Natural killer cell treated with Interleukin-12 subunit alpha and Interleukin-12 subunit beta and Interleukin-15 and Interleukin-18, amount 100 ng/mL, for 72 hours (primary cell): Measurements from ENCODE around the gene SLC6A6. TPM values are rescaled to one million over a fixed set of nuclear protein-coding genes. Genes with fewer than 3 reads are reported as not detected.
A peak's percentile ranks its signal among the peaks of the same experiment; 100 is the strongest.

Experiments
- ATAC-seq, 2 donors: fragments of 150-1000 bp; cut with Tn5 transposase in 1 of 2; sonication (Bioruptor Pico), chemical (Tn5 transposase) in 1 of 2; 2 replicates each; pipeline ENCODE4 v1.10.0; 2021
- DNase-seq: peaks from one replicate; pipeline ENCODE4 v3.0.0; 2022; ENCODE audit warnings: low spot score
- H3K27ac Mint-ChIP-seq, 2 donors: 1 replicate in 1 of 2; 2 replicates in 1 of 2; pipeline ENCODE4 v1.8.0; 2022; ENCODE audit warnings: mixed read lengths in 2 of 2, mild to moderate bottlenecking in 1 of 2, moderate library complexity in 1 of 2
- H3K27me3 Mint-ChIP-seq, 2 donors: 1 replicate in 1 of 2; 2 replicates in 1 of 2; pipeline ENCODE4 v1.8.0; 2022; ENCODE audit warnings: mixed read lengths in 2 of 2
- H3K36me3 Mint-ChIP-seq: one replicate; pipeline ENCODE4 v1.8.0; 2022; ENCODE audit warnings: mixed read lengths
- H3K4me1 Mint-ChIP-seq, 2 donors: 1 replicate in 1 of 2; 2 replicates in 1 of 2; pipeline ENCODE4 v1.8.0; 2022; ENCODE audit warnings: low read depth in 2 of 2, mixed read lengths in 2 of 2, mild to moderate bottlenecking in 1 of 2
- H3K4me3 Mint-ChIP-seq: one replicate; pipeline ENCODE4 v1.8.0; 2022; ENCODE audit warnings: mixed read lengths
- H3K9me3 Mint-ChIP-seq: 2 replicates; pipeline ENCODE4 v1.8.0; 2022; ENCODE audit warnings: mixed read lengths
- total RNA-seq, 2 donors: library from RNA; stranded (reverse); gene quantifications; one replicate each; pipeline ENCODE4 v1.2.3, GENCODE V29; 2022

SLC6A6 gene
- total RNA-seq, 2 donors from 2014 or later = 20.4 to 56.7 TPM

- DNase-seq (peak; percentile 10), ATAC-seq (no peak)
- Mint-ChIP-seq H3K27me3 (no peaks in the 10 kb centered on the region), H3K4me3 (no peak overlapping the region), H3K4me1 (no peaks in the 10 kb centered on the region), H3K9me3 (no peaks in the 10 kb centered on the region), H3K36me3 (peaks cover 7% of the 10 kb centered on the region), H3K27ac (no peak overlapping the region)
These were observed 75.0 kb downstream of the SLC6A6 start for GRCh38 chr3:14477311-14477935.

DNA sequence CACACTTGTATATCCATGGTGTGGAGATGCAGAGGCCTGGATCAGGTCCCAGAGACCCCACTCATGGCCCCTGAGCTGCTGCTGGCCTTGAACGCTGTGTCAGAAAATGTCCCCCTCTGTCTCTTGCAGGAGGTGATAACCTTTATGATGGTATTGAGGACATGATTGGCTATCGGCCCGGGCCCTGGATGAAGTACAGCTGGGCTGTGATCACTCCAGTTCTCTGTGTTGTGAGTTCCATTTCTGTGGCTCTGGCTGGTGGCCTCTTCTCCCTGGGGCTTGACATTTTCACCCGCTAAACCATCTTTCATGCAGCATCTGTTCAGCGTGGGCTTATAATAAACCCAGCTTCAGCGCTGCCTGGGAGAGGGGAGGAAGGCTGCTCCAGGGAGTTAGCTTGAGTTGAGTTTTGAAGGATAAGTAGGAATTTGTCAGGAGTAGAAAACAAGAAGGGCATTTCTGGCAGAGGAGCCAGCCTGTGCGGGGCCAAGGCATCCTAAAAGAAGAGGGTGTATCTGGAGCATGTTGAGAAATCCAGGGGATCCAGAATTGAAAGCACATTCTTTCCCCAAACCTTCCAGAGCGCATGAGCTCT is 76.6 kb downstream of the SLC6A6 start:
- Mint-ChIP-seq H3K36me3 (peaks cover 7% of the 10 kb centered on the region), H3K27me3 (no peaks in the 10 kb centered on the region), H3K4me3 (no peak overlapping the region), H3K9me3 (no peaks in the 10 kb centered on the region), H3K4me1 (peaks cover 0 to 3% of the 10 kb centered on the region in 2 donors), H3K27ac (no peak overlapping the region)
- no peak for ATAC-seq
- peak; percentile 34 for DNase-seq

- H3K36me3 Mint-ChIP-seq = peaks cover 7% of the 10 kb centered on the region
- H3K4me3 Mint-ChIP-seq = no peak overlapping the region
- ATAC-seq (no peak), DNase-seq (no peak)
- no peak overlapping the region for H3K27ac Mint-ChIP-seq
- no peaks in the 10 kb centered on the region for H3K9me3 Mint-ChIP-seq
- no peaks in the 10 kb centered on the region for H3K27me3 Mint-ChIP-seq
- peaks cover 0 to 3% of the 10 kb centered on the region in 2 donors for H3K4me1 Mint-ChIP-seq
These were observed 77.2 kb downstream of the SLC6A6 start for GRCh38 chr3:14479591-14479990.

GRCh38 chr3:14480207-14481017 is 78.0 kb downstream of the SLC6A6 start:
- DNase-seq (peak; percentile 18), ATAC-seq (no peak)
- no peak overlapping the region for H3K4me3 Mint-ChIP-seq
- H3K27me3 Mint-ChIP-seq = no peaks in the 10 kb centered on the region
- no peaks in the 10 kb centered on the region for H3K9me3 Mint-ChIP-seq
- peaks cover 0 to 3% of the 10 kb centered on the region in 2 donors for H3K4me1 Mint-ChIP-seq
- peaks cover 7% of the 10 kb centered on the region for H3K36me3 Mint-ChIP-seq
- no peak overlapping the region for H3K27ac Mint-ChIP-seq

- no peak overlapping the region for H3K27ac Mint-ChIP-seq
- H3K36me3 Mint-ChIP-seq = peaks cover 7% of the 10 kb centered on the region
- peak; percentile 28 for DNase-seq
These were observed 78.7 kb downstream of the SLC6A6 start for GRCh38 chr3:14481018-14481645.

GRCh38 chr3:14481646-14482036 is 79.2 kb downstream of the SLC6A6 start:
- H3K27ac Mint-ChIP-seq = no peak overlapping the region
- ATAC-seq = no peak
- H3K4me1 Mint-ChIP-seq = peaks cover 0 to 3% of the 10 kb centered on the region in 2 donors
- no peaks in the 10 kb centered on the region for H3K27me3 Mint-ChIP-seq
- no peaks in the 10 kb centered on the region for H3K9me3 Mint-ChIP-seq
- H3K4me3 Mint-ChIP-seq = no peak overlapping the region
- peaks cover 7% of the 10 kb centered on the region for H3K36me3 Mint-ChIP-seq
- peak; percentile 29 for DNase-seq

More at GRCh38 chr3:14481018-14481645, 78.7 kb downstream of the SLC6A6 start:
- Mint-ChIP-seq H3K27me3 (no peaks in the 10 kb centered on the region), H3K9me3 (no peaks in the 10 kb centered on the region), H3K4me3 (no peak overlapping the region), H3K4me1 (peaks cover 0 to 3% of the 10 kb centered on the region in 2 donors)
- ATAC-seq = no peak

- no peaks in the 10 kb centered on the region for H3K27me3 Mint-ChIP-seq
- no peak overlapping the region for H3K4me3 Mint-ChIP-seq
- no peaks in the 10 kb centered on the region for H3K9me3 Mint-ChIP-seq
- H3K27ac Mint-ChIP-seq = no peak overlapping the region
- DNase-seq (peak; percentile 25), ATAC-seq (no peak)
- peaks cover 7% of the 10 kb centered on the region for H3K36me3 Mint-ChIP-seq
- peaks cover 0 to 3% of the 10 kb centered on the region in 2 donors for H3K4me1 Mint-ChIP-seq
These were observed 79.9 kb downstream of the SLC6A6 start for GRCh38 chr3:14482271-14482721.

DNA sequence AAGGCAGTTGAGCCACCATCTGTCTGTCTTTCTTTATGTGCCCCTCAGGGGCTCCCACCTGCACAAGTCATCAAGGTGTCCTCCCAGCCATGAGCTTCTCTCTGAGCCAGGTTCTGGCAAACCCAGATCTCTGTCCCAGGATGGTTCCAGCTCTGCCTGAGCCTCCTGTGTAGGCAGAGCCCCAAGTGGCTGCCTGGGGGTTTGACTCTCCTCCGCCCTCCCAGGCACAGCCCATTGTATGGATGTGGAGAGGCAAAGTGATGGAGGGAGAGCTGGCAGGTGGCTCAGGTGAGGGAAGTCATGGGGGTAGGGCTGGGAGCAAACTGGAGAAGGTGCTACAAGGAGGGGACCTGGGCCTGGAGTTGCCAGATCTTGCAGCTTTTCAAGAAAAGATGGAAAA is 80.9 kb downstream of the SLC6A6 start:
- H3K27ac Mint-ChIP-seq = no peak overlapping the region
- peak; percentile 16 for DNase-seq
- H3K36me3 Mint-ChIP-seq = peaks cover 4% of the 10 kb centered on the region
- ATAC-seq = no peak
- H3K4me3 Mint-ChIP-seq = no peak overlapping the region
- no peaks in the 10 kb centered on the region for H3K9me3 Mint-ChIP-seq
- peaks cover 0 to 3% of the 10 kb centered on the region in 2 donors for H3K4me1 Mint-ChIP-seq
- no peaks in the 10 kb centered on the region for H3K27me3 Mint-ChIP-seq

DNA sequence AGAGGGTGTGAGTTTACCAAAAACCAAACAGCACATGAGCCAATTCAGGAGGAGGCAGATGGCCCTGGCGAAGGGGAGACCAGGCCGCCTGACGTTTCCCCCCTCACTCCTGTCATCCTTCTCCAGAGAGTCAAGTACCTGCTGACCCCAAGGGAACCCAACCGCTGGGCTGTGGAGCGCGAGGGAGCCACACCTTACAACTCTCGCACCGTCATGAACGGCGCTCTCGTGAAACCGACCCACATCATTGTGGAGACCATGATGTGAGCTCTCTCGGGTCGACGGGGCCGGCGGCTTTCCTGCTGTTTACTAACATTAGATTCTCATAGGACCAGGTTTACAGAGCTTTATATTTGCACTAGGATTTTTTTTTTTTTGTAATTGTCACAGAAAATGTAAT is 82.3 kb downstream of the SLC6A6 start:
- no peaks in the 10 kb centered on the region for H3K36me3 Mint-ChIP-seq
- ATAC-seq (no peak), DNase-seq (peak; percentile 54)
- no peak overlapping the region for H3K4me3 Mint-ChIP-seq
- peaks cover 0 to 3% of the 10 kb centered on the region in 2 donors for H3K4me1 Mint-ChIP-seq
- H3K27me3 Mint-ChIP-seq = no peaks in the 10 kb centered on the region
- H3K9me3 Mint-ChIP-seq = no peaks in the 10 kb centered on the region
- H3K27ac Mint-ChIP-seq = no peak overlapping the region

- Mint-ChIP-seq H3K4me1 (peaks cover 0 to 3% of the 10 kb centered on the region in 2 donors), H3K9me3 (no peaks in the 10 kb centered on the region), H3K36me3 (no peaks in the 10 kb centered on the region), H3K27ac (no peak overlapping the region), H3K4me3 (no peak overlapping the region), H3K27me3 (no peaks in the 10 kb centered on the region)
- ATAC-seq = no peak
- DNase-seq = peak; percentile 35
These were observed 83.6 kb downstream of the SLC6A6 start for GRCh38 chr3:14485981-14486380.

DNA sequence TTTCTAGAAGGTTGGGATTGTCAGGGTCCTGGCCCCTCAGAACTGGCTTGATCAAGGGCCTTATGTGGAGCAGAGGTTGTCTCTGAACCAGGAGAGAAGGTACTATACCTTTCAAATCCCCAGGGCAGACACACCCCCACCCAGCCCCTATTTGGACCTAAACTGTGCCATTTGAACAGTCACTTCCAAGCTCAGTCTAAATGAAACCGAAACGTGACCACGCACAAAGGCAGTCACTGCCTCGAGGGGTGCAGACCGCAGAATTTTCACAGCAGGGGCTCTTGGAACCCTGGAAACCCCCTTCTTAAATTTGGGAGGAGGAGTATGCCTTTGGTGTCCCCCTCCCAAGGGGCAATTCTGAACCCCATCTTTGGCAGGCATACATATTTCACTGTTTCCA is 84.1 kb downstream of the SLC6A6 start:
- Mint-ChIP-seq H3K9me3 (no peaks in the 10 kb centered on the region), H3K27me3 (no peaks in the 10 kb centered on the region), H3K4me1 (peaks cover 0 to 3% of the 10 kb centered on the region in 2 donors), H3K27ac (no peak overlapping the region), H3K4me3 (no peak overlapping the region), H3K36me3 (no peaks in the 10 kb centered on the region)
- peak; percentile 37 for DNase-seq
- ATAC-seq = no peak

DNA sequence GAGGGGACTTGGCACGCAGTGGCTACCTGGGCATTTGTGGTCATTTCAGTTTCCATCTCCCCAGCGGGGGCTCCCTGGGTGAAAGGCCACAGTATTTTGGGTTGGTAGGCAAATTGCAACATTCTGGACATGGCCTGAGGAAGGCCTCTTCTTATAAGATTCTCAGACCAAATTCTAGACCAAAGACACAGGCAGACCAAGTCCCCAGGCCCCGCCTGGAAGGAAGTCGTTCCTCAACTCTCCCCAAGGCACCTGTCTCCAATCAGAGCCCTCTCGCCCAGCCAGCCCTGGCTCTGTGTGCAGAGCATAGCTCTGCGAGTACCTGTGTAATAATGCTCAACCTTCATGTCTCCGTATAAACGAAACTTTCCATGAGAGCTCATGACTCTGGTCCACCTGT is 84.7 kb downstream of the SLC6A6 start:
- H3K4me1 Mint-ChIP-seq = peaks cover 0 to 3% of the 10 kb centered on the region in 2 donors
- ATAC-seq = no peak
- H3K27ac Mint-ChIP-seq = no peak overlapping the region
- no peaks in the 10 kb centered on the region for H3K27me3 Mint-ChIP-seq
- DNase-seq = peak; percentile 55
- H3K4me3 Mint-ChIP-seq = no peak overlapping the region
- no peaks in the 10 kb centered on the region for H3K9me3 Mint-ChIP-seq
- H3K36me3 Mint-ChIP-seq = no peaks in the 10 kb centered on the region

- Mint-ChIP-seq H3K9me3 (no peaks in the 10 kb centered on the region), H3K4me1 (peaks cover 0 to 3% of the 10 kb centered on the region in 2 donors), H3K4me3 (no peak overlapping the region), H3K27ac (no peak overlapping the region), H3K36me3 (no peaks in the 10 kb centered on the region), H3K27me3 (no peaks in the 10 kb centered on the region)
- ATAC-seq (no peak), DNase-seq (peak; percentile 41)
These were observed 85.4 kb downstream of the SLC6A6 start for GRCh38 chr3:14487821-14488220.
